ENCODE measurements around the gene ECT2.

DNA sequence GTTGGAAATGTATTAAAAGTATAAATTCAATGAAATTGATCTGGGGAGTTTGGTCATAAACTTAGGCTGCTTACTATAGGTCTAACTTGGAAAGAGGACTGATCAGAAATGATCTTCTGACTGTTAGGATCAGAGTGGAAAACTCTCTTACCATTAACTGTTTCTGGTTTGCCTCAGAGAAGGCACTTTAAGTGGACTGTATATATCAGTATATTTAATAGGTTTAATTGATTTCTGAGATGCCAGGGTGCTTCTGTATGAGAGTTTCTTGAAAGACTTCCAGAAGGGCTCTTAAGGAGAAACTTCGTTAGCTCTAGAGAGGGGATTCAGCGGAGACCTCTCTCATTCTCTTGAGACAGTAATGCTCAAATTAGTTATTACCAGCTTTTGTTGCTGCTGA lies 36.5 kb downstream of the ECT2 start:
- TF ChIP-seq POLR2A (IDR thresholded peaks at IDR 0.05; ENCODE audit: low read length) (no peak), GATA1 (IDR thresholded peaks at IDR 0.05; ENCODE audit: low read depth, low read length) (no peak)
